ENCODE results near the gene SLC6A6.

- no peak for TF ChIP-seq POLR2A (IDR thresholded peaks at IDR 0.05)
- TF ChIP-seq, protein P1, sequence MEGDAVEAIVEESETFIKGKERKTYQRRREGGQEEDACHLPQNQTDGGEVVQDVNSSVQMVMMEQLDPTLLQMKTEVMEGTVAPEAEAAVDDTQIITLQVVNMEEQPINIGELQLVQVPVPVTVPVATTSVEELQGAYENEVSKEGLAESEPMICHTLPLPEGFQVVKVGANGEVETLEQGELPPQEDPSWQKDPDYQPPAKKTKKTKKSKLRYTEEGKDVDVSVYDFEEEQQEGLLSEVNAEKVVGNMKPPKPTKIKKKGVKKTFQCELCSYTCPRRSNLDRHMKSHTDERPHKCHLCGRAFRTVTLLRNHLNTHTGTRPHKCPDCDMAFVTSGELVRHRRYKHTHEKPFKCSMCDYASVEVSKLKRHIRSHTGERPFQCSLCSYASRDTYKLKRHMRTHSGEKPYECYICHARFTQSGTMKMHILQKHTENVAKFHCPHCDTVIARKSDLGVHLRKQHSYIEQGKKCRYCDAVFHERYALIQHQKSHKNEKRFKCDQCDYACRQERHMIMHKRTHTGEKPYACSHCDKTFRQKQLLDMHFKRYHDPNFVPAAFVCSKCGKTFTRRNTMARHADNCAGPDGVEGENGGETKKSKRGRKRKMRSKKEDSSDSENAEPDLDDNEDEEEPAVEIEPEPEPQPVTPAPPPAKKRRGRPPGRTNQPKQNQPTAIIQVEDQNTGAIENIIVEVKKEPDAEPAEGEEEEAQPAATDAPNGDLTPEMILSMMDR (IDR thresholded peaks at IDR 0.05), result no peak
Measured at GRCh38 chr3:14458434-14459275, 56.2 kb downstream of the SLC6A6 start.
